Endothelial cell of umbilical vein (primary cell): ENCODE measurements around the gene EEF1AKMT1. TPM values are rescaled to one million over a fixed set of nuclear protein-coding genes. Genes with fewer than 3 reads are reported as not detected.

Source experiments
- BruUV-seq: library from RNA; stranded (reverse); fragments of 400-500 nt; replicated peaks from 2 replicates; lab custom pipeline; 2021; lab: Mats Ljungman, UMichigan
- CTCF ChIA-PET: fragments of 300-600, 350-600 bp; sonication (Branson Sonifier 250); formaldehyde crosslinking; loops from one replicate; lab custom pipeline; 2021; ENCODE audit warnings: antibody characterized with exemption, inconsistent platforms; lab: Charles Lee
- POLR2A ChIA-PET: fragments of 300-600, 350-600 bp; sonication (Branson Sonifier 250); formaldehyde crosslinking; loops from one replicate; lab custom pipeline; 2021; ENCODE audit warnings: antibody characterized with exemption, inconsistent platforms; lab: Charles Lee
- DNase-seq: peaks from one replicate; pipeline ENCODE4 v3.0.0-alpha.2; 2011; ENCODE audit warnings: low read depth, low spot score
- FAIRE-seq: peaks from 2 replicates; lab custom pipeline; 2011; peaks lifted over from hg19 to GRCh38; lab: Jason Lieb, UNC
- H2AFZ ChIP-seq: 2 replicates; pipeline ENCODE4 v1.6.0; 2012; ENCODE audit warnings: low read depth, low read length, control low read depth, inconsistent platforms
- H3K27ac ChIP-seq: 2 replicates; pipeline ENCODE4 v1.5.1; 2011; ENCODE audit warnings: low read depth, mild to moderate bottlenecking, control low read depth, low read length, moderate library complexity; ENCODE audit not compliant: insufficient read depth
- H3K27me3 ChIP-seq, 2 experiments: 2 replicates each; pipeline versions ENCODE4 v1.6.0 to v1.6.1; 2011; ENCODE audit warnings: low read length in 2 of 2, mixed read lengths in 1 of 2; ENCODE audit not compliant: control insufficient read depth in 2 of 2, insufficient read depth in 2 of 2
- H3K36me3 ChIP-seq, 2 experiments: 2 replicates in 1 of 2; 3 replicates in 1 of 2; pipeline ENCODE4 v1.5.1; 2011; ENCODE audit warnings: low read length in 2 of 2, mild to moderate bottlenecking in 1 of 2, moderate library complexity in 1 of 2; ENCODE audit not compliant: control insufficient read depth in 2 of 2, insufficient read depth in 2 of 2; ENCODE audit errors: extremely low read depth in 1 of 2
- H3K4me1 ChIP-seq: 3 replicates; pipeline ENCODE4 v1.5.1; 2011; ENCODE audit warnings: mild to moderate bottlenecking, low read length; ENCODE audit not compliant: control insufficient read depth, insufficient read depth; ENCODE audit errors: extremely low read depth
- H3K4me2 ChIP-seq: 2 replicates; pipeline ENCODE4 v1.6.1; 2011; ENCODE audit warnings: low read length, control low read depth, mixed read lengths; ENCODE audit not compliant: insufficient read depth
- H3K4me3 ChIP-seq, 3 experiments: fragments of 200-600 bp in 1 of 3; sonication (generic), shearing (Covaris generic) in 1 of 3; replicated peaks in 1 of 3; 2 replicates each; pipeline ENCODE4 v1.5.1; 2011 to 2016; ENCODE audit warnings: control low read depth in 3 of 3, low read length in 3 of 3, mild to moderate bottlenecking in 2 of 3, inconsistent platforms in 1 of 3, low read depth in 1 of 3, moderate library complexity in 1 of 3; ENCODE audit not compliant: insufficient read depth in 1 of 3
- H3K79me2 ChIP-seq: 2 replicates; pipeline ENCODE4 v1.6.0; 2012; ENCODE audit warnings: low read length, inconsistent platforms; ENCODE audit not compliant: control insufficient read depth, insufficient read depth
- H3K9ac ChIP-seq: replicated peaks from 2 replicates; pipeline ENCODE3; 2011; ENCODE audit warnings: low read length, control low read depth; ENCODE audit not compliant: insufficient read depth; ENCODE audit errors: extremely low read depth
- H3K9me1 ChIP-seq: replicated peaks from 3 replicates; pipeline ENCODE4 v1.6.0; 2011; ENCODE audit warnings: mild to moderate bottlenecking, low read length; ENCODE audit not compliant: control insufficient read depth, insufficient read depth; ENCODE audit errors: extremely low read depth
- H3K9me3 ChIP-seq: replicated peaks from 2 replicates; pipeline ENCODE4 v1.5.1; 2012; ENCODE audit warnings: low read length, inconsistent platforms; ENCODE audit not compliant: control insufficient read depth, insufficient read depth
- H4K20me1 ChIP-seq: replicated peaks from 2 replicates; pipeline ENCODE3; 2011; ENCODE audit warnings: mild to moderate bottlenecking, low read length; ENCODE audit not compliant: control insufficient read depth, insufficient read depth; ENCODE audit errors: extremely low read depth
- CTCF ChIP-seq, 2 donors: IDR thresholded peaks; 1 replicate in 1 of 2; 2 replicates in 1 of 2; pipeline ENCODE4 v1.5.1; 2011; ENCODE audit warnings: low read length in 2 of 2, mild to moderate bottlenecking in 2 of 2, moderate library complexity in 2 of 2, control low read depth in 1 of 2, inconsistent platforms in 1 of 2, low read depth in 1 of 2; ENCODE audit not compliant: insufficient read depth in 1 of 2; ENCODE audit errors: extremely low read depth in 1 of 2
- EZH2 ChIP-seq: IDR thresholded peaks from 2 replicates; pipeline ENCODE4 v1.6.1; 2012; ENCODE audit warnings: borderline replicate concordance, low read depth, mild to moderate bottlenecking, moderate library complexity, low read length, inconsistent platforms; ENCODE audit not compliant: severe bottlenecking
- FOS ChIP-seq: IDR thresholded peaks from 2 replicates; pipeline ENCODE4 v1.6.1; 2011; ENCODE audit warnings: mild to moderate bottlenecking, low read length, moderate library complexity, borderline replicate concordance; ENCODE audit not compliant: insufficient read depth
- GATA2 ChIP-seq: IDR thresholded peaks from 2 replicates; pipeline ENCODE4 v1.7.0; 2011; ENCODE audit warnings: low read depth, mild to moderate bottlenecking, moderate library complexity, mixed read lengths, low read length; ENCODE audit not compliant: insufficient read length, insufficient read depth
- JUN ChIP-seq: IDR thresholded peaks from 2 replicates; pipeline ENCODE4 v1.6.1; 2011; ENCODE audit warnings: borderline replicate concordance, low read depth; ENCODE audit not compliant: insufficient read length, insufficient read depth
- MAX ChIP-seq: IDR thresholded peaks from 2 replicates; pipeline ENCODE4 v1.6.1; 2011; ENCODE audit not compliant: insufficient read depth, insufficient read length
- MYC ChIP-seq: IDR thresholded peaks from one replicate; pipeline ENCODE4 v1.6.1; 2011; ENCODE audit warnings: mild to moderate bottlenecking, low read depth, low read length
- POLR2A ChIP-seq: IDR thresholded peaks from 2 replicates; pipeline ENCODE4 v1.6.1; 2012; ENCODE audit warnings: low read depth, mild to moderate bottlenecking, control low read depth, low read length
- POLR2AphosphoS5 ChIP-seq: IDR thresholded peaks from 2 replicates; pipeline ENCODE4 v1.6.1; 2012; ENCODE audit warnings: low read depth, mild to moderate bottlenecking, control low read depth, low read length, moderate library complexity; ENCODE audit not compliant: insufficient read depth
- dilution Hi-C: fragments of 300-500 bp; cut with MboI; formaldehyde crosslinking; loops from one replicate; pipeline ENCODE4 v1.15.0; 2019; ENCODE audit warnings: low sequenced_read_pairs; ENCODE audit not compliant: extremely low pct_ligation_motif_present
- intact Hi-C: fragments of 100-400 bp; cut with micrococcal nuclease; formaldehyde crosslinking; loops from one replicate; pipeline ENCODE4 v1.10.0; 2022
- polyA plus RNA-seq, 4 experiments: library from polyadenylated mRNA; depleted of rRNA in 3 of 4; stranded (reverse) in 3 of 4; unstranded in 1 of 4; fragments of >200 nt; gene quantifications; 2 replicates each; pipeline versions ENCODE4 v1.2.1 to v1.2.3, GENCODE V29; 2011 to 2012; ENCODE audit warnings: missing spikeins in 1 of 4
- total RNA-seq: library from RNA; stranded (reverse); gene quantifications from 2 replicates; pipeline ENCODE4 v1.2.3, GENCODE V29; 2021

EEF1AKMT1 gene
- total and polyA plus RNA-seq, 2 donors (not counting 3 experiments of a cell fraction or from before 2014, with no cell fraction given): 9.0 to 11.1 TPM

- intact Hi-C loops (loop anchor here (2.0 to 5.0 kb wide), 2 partner anchors 39 to 74 kb away; no protein-coding TSS in a partner anchor), dilution Hi-C loops (no loop called here)
- H4K20me1 ChIP-seq: no peaks in the 10 kb centered on the region
- ChIA-PET POLR2A (no interaction called here), CTCF (interaction anchor here (0.7 to 2.2 kb wide), 4 partner anchors 11 to 83 kb away, joined by 3 to 8 read pairs (median 4); no protein-coding TSS in a partner anchor)
- TF ChIP-seq POLR2A (no peak), MYC (no peak), FOS (no peak), EZH2 (no peak), JUN (peak; percentile 47), CTCF (IDR thresholded peaks at IDR 0.05; ENCODE audit: extremely low read depth in 1 of 2, insufficient read depth in 1 of 2, low read depth in 1 of 2, low read length in 2 of 2) (no peak), MAX (no peak), GATA2 (peak; percentile 16), POLR2AphosphoS5 (no peak)
- no peaks in the 10 kb centered on the region for H3K9me1 ChIP-seq
- H3K4me2 ChIP-seq: peak overlapping the region; percentile 72
- peak overlapping the region; percentile 85 for H3K27ac ChIP-seq
- no peaks in the 10 kb centered on the region for H3K79me2 ChIP-seq
- no TSS peak for BruUV-seq
- peaks cover 43% of the 10 kb centered on the region for H3K4me1 ChIP-seq
- H2AFZ ChIP-seq: no peak overlapping the region
- H3K36me3 ChIP-seq: peaks cover 4 to 6% of the 10 kb centered on the region in 2 experiments
- peak overlapping the region; percentile 56 for H3K9ac ChIP-seq
- no peaks in the 10 kb centered on the region for H3K27me3 ChIP-seq
- peak; percentile 29 for DNase-seq
- H3K9me3 ChIP-seq: no peaks in the 10 kb centered on the region
- FAIRE-seq: peak; percentile 72
- H3K4me3 ChIP-seq: no peak overlapping the region
These were observed 14.6 kb upstream of the EEF1AKMT1 start for GRCh38 chr13:20788312-20788711.
